HepG2 (cell line): ENCODE results near the gene CNKSR3. TPM values are rescaled to one million over a fixed set of nuclear protein-coding genes. Genes with fewer than 3 reads are reported as not detected.

Experiments
- BHLHE40 ChIP-seq: IDR thresholded peaks from 2 replicates; pipeline ENCODE4 v1.6.1; 2011; ENCODE audit warnings: low read length, improper control_type of control experiment
- CHD2 ChIP-seq: IDR thresholded peaks from 2 replicates; pipeline ENCODE4 v1.6.1; 2011; ENCODE audit warnings: low read depth, low read length, improper control_type of control experiment
- DR1 ChIP-seq: sonication (generic); formaldehyde crosslinking; IDR thresholded peaks from 2 replicates; pipeline ENCODE4 v1.8.0; 2021; ENCODE audit warnings: mild to moderate bottlenecking, missing genetic modification reagents, inconsistent platforms
- HDAC1 ChIP-seq: sonication (generic); formaldehyde crosslinking; IDR thresholded peaks from 2 replicates; pipeline ENCODE4 v1.5.1; 2020; ENCODE audit warnings: mild to moderate bottlenecking, missing genetic modification reagents
- HOXA3 ChIP-seq: sonication (generic); formaldehyde crosslinking; IDR thresholded peaks from 2 replicates; pipeline ENCODE4 v1.5.0; 2020; ENCODE audit warnings: missing genetic modification reagents
- JDP2 ChIP-seq: sonication (generic); formaldehyde crosslinking; IDR thresholded peaks from 2 replicates; pipeline ENCODE4 v1.8.1; 2022; ENCODE audit warnings: missing genetic modification reagents, borderline replicate concordance
- PAX8 ChIP-seq: sonication (generic); formaldehyde crosslinking; IDR thresholded peaks from 2 replicates; pipeline ENCODE4 v1.8.0; 2022; ENCODE audit warnings: mild to moderate bottlenecking, missing genetic modification reagents, borderline replicate concordance
- PCBP2 ChIP-seq: fragments of 200-400 bp; formaldehyde crosslinking; optimal IDR thresholded peaks from 2 replicates; pipeline ENCODE3; 2018; ENCODE audit warnings: low read length, low read depth; ENCODE audit not compliant: poor library complexity, severe bottlenecking
- SIX1 ChIP-seq: sonication (generic); formaldehyde crosslinking; IDR thresholded peaks from 2 replicates; pipeline ENCODE4 v1.4.0; 2020; ENCODE audit warnings: missing genetic modification reagents, borderline replicate concordance
- polyA plus RNA-seq, 8 experiments: library from polyadenylated mRNA; depleted of rRNA in 3 of 8; stranded (reverse) in 7 of 8; unstranded in 1 of 8; fragments of >200 nt; fragmentation: Illumina TruSeq in 4 of 8; extraction: Trizol in 4 of 8; gene quantifications; 2 replicates each; pipeline versions ENCODE4 v1.2.1 to v1.2.3, GENCODE V29; 2011 to 2016; ENCODE audit warnings: low read depth in 4 of 8, missing spikeins in 1 of 8, mixed read lengths in 1 of 8; ENCODE audit not compliant: insufficient read depth in 1 of 8
- total RNA-seq, 5 experiments: library from RNA; depleted of rRNA; stranded (reverse); fragments of >200 nt; fragmentation: Illumina TruSeq; extraction: Trizol; gene quantifications; 2 replicates each; pipeline ENCODE4 v1.2.3, GENCODE V29; 2016; ENCODE audit warnings: low read depth in 1 of 5
- TF ChIP-seq, protein P1 (sequence below): sonication (generic); formaldehyde crosslinking; conservative IDR thresholded peaks from 2 replicates; pipeline ENCODE4 v1.8.0; 2022; ENCODE audit warnings: missing genetic modification reagents
- TF ChIP-seq, protein P2 (sequence below): sonication (generic); formaldehyde crosslinking; IDR thresholded peaks from 2 replicates; pipeline ENCODE4 v1.4.0; 2020; ENCODE audit warnings: mild to moderate bottlenecking, missing genetic modification reagents
- TF ChIP-seq, protein P3 (sequence below): sonication (generic); formaldehyde crosslinking; IDR thresholded peaks from 2 replicates; pipeline ENCODE4 v1.5.0; 2020; ENCODE audit warnings: mild to moderate bottlenecking, missing genetic modification reagents, borderline replicate concordance
- TF ChIP-seq, protein P4 (sequence below): sonication (generic); formaldehyde crosslinking; IDR thresholded peaks from 2 replicates; pipeline ENCODE4 v1.9.0; 2021; ENCODE audit warnings: missing genetic modification reagents, borderline replicate concordance
- TF ChIP-seq, protein P5 (sequence below): sonication (generic); formaldehyde crosslinking; conservative IDR thresholded peaks from 2 replicates; pipeline ENCODE4 v1.8.1; 2023; ENCODE audit warnings: missing genetic modification reagents

The CNKSR3 gene
- total and polyA plus RNA-seq, 2 of the 13 experiments (the other 11 are each of a cell fraction or from before 2014, with no cell fraction given): 9.2 to 38.6 TPM

DNA sequence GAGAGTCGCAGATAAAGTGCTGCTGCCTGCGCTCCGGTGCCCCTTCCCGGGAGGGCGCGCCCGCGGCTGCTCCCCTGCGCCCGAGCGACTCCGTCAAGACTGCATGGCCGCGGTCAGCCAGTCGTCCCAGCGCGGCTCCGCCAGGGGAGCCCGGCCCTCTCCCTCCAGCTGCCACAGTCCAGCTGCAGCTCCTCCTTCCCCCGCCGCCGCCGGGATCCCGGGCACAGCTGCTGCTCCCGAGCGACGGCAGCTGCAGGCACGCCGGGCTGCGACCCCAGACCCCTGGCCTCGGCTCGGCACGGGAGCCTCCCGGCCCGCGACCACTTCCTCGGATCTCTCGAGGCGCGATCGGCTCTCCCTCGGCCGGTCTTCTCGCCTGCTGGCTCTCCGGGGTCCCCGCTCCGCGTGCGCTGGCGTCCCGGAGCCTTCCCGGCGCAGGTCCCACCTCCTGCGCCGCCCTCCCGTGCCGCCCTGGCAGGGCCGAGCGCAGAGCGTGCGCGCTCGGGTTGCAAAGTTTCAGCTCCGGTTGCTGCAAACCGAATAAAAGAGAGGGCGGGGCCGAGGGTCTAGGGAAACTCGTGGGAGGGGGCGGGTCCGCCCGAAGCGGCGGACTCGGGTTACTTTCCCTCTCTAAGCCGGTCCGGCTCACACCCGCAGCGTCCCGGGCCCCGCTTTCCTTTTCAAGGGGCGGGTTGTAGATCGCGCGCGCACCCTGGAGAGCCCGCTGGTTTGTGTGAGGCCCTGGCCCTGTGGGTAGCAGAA, at the start of gene CNKSR3 (continued):
- TF ChIP-seq, protein P1, sequence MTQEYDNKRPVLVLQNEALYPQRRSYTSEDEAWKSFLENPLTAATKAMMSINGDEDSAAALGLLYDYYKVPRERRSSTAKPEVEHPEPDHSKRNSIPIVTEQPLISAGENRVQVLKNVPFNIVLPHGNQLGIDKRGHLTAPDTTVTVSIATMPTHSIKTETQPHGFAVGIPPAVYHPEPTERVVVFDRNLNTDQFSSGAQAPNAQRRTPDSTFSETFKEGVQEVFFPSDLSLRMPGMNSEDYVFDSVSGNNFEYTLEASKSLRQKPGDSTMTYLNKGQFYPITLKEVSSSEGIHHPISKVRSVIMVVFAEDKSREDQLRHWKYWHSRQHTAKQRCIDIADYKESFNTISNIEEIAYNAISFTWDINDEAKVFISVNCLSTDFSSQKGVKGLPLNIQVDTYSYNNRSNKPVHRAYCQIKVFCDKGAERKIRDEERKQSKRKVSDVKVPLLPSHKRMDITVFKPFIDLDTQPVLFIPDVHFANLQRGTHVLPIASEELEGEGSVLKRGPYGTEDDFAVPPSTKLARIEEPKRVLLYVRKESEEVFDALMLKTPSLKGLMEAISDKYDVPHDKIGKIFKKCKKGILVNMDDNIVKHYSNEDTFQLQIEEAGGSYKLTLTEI (CRISPR knock-in tag): no peak
- TF ChIP-seq, protein P2, sequence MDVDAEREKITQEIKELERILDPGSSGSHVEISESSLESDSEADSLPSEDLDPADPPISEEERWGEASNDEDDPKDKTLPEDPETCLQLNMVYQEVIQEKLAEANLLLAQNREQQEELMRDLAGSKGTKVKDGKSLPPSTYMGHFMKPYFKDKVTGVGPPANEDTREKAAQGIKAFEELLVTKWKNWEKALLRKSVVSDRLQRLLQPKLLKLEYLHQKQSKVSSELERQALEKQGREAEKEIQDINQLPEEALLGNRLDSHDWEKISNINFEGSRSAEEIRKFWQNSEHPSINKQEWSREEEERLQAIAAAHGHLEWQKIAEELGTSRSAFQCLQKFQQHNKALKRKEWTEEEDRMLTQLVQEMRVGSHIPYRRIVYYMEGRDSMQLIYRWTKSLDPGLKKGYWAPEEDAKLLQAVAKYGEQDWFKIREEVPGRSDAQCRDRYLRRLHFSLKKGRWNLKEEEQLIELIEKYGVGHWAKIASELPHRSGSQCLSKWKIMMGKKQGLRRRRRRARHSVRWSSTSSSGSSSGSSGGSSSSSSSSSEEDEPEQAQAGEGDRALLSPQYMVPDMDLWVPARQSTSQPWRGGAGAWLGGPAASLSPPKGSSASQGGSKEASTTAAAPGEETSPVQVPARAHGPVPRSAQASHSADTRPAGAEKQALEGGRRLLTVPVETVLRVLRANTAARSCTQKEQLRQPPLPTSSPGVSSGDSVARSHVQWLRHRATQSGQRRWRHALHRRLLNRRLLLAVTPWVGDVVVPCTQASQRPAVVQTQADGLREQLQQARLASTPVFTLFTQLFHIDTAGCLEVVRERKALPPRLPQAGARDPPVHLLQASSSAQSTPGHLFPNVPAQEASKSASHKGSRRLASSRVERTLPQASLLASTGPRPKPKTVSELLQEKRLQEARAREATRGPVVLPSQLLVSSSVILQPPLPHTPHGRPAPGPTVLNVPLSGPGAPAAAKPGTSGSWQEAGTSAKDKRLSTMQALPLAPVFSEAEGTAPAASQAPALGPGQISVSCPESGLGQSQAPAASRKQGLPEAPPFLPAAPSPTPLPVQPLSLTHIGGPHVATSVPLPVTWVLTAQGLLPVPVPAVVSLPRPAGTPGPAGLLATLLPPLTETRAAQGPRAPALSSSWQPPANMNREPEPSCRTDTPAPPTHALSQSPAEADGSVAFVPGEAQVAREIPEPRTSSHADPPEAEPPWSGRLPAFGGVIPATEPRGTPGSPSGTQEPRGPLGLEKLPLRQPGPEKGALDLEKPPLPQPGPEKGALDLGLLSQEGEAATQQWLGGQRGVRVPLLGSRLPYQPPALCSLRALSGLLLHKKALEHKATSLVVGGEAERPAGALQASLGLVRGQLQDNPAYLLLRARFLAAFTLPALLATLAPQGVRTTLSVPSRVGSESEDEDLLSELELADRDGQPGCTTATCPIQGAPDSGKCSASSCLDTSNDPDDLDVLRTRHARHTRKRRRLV (CRISPR knock-in tag): no peak
- TF ChIP-seq, protein P3, sequence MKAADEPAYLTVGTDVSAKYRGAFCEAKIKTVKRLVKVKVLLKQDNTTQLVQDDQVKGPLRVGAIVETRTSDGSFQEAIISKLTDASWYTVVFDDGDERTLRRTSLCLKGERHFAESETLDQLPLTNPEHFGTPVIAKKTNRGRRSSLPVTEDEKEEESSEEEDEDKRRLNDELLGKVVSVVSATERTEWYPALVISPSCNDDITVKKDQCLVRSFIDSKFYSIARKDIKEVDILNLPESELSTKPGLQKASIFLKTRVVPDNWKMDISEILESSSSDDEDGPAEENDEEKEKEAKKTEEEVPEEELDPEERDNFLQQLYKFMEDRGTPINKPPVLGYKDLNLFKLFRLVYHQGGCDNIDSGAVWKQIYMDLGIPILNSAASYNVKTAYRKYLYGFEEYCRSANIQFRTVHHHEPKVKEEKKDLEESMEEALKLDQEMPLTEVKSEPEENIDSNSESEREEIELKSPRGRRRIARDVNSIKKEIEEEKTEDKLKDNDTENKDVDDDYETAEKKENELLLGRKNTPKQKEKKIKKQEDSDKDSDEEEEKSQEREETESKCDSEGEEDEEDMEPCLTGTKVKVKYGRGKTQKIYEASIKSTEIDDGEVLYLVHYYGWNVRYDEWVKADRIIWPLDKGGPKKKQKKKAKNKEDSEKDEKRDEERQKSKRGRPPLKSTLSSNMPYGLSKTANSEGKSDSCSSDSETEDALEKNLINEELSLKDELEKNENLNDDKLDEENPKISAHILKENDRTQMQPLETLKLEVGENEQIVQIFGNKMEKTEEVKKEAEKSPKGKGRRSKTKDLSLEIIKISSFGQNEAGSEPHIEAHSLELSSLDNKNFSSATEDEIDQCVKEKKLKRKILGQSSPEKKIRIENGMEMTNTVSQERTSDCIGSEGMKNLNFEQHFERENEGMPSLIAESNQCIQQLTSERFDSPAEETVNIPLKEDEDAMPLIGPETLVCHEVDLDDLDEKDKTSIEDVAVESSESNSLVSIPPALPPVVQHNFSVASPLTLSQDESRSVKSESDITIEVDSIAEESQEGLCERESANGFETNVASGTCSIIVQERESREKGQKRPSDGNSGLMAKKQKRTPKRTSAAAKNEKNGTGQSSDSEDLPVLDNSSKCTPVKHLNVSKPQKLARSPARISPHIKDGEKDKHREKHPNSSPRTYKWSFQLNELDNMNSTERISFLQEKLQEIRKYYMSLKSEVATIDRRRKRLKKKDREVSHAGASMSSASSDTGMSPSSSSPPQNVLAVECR (CRISPR knock-in tag): peak; percentile 83
- TF ChIP-seq BHLHE40 (peak; percentile 71), PCBP2 (no peak), JDP2 (CRISPR knock-in tag) (no peak), PAX8 (CRISPR knock-in tag) (no peak), HOXA3 (CRISPR knock-in tag) (peak; percentile 81; the same call in 1 of the 2 replicates), HDAC1 (CRISPR knock-in tag) (peak; percentile 92), DR1 (CRISPR knock-in tag) (peak; percentile 86), SIX1 (CRISPR knock-in tag) (peak; percentile 88; the same call in 1 of the 2 replicates), CHD2 (0 out of 2 replicates have a peak, but pooled peaks have one; percentile 4)
- TF ChIP-seq, protein P4, sequence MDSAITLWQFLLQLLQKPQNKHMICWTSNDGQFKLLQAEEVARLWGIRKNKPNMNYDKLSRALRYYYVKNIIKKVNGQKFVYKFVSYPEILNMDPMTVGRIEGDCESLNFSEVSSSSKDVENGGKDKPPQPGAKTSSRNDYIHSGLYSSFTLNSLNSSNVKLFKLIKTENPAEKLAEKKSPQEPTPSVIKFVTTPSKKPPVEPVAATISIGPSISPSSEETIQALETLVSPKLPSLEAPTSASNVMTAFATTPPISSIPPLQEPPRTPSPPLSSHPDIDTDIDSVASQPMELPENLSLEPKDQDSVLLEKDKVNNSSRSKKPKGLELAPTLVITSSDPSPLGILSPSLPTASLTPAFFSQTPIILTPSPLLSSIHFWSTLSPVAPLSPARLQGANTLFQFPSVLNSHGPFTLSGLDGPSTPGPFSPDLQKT: no peak
- TF ChIP-seq, protein P5, sequence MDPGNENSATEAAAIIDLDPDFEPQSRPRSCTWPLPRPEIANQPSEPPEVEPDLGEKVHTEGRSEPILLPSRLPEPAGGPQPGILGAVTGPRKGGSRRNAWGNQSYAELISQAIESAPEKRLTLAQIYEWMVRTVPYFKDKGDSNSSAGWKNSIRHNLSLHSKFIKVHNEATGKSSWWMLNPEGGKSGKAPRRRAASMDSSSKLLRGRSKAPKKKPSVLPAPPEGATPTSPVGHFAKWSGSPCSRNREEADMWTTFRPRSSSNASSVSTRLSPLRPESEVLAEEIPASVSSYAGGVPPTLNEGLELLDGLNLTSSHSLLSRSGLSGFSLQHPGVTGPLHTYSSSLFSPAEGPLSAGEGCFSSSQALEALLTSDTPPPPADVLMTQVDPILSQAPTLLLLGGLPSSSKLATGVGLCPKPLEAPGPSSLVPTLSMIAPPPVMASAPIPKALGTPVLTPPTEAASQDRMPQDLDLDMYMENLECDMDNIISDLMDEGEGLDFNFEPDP (CRISPR knock-in tag): 0 out of 2 replicates have a peak, but pooled peaks have one; percentile 75
